AG04449 (cell line): ENCODE data around the gene SLIT3.

Source experiments
- CTCF ChIA-PET: fragments of 350-600 bp; formaldehyde crosslinking; extraction: SDS; loops from one replicate; lab custom pipeline; 2021; ENCODE audit warnings: antibody characterized with exemption; lab: Yijun Ruan, JAX
- POLR2A ChIA-PET: fragments of 400-600, 350-600 bp; formaldehyde crosslinking; extraction: SDS; loops from one replicate; lab custom pipeline; 2020; ENCODE audit warnings: antibody characterized with exemption, inconsistent platforms; lab: Yijun Ruan, JAX
- DNase-seq: peaks from one replicate; pipeline ENCODE4 v3.0.0-alpha.2; 2010; ENCODE audit warnings: low read depth, low spot score
- H3K4me3 ChIP-seq: 2 replicates; pipeline ENCODE4 v1.5.1; 2011; ENCODE audit warnings: low read depth, mild to moderate bottlenecking, control low read depth, low read length
- TF ChIP-seq, protein P1 (sequence below): IDR thresholded peaks from one replicate; pipeline ENCODE4 v1.5.1; 2011; ENCODE audit warnings: mild to moderate bottlenecking, moderate library complexity, low read length, control low read depth, inconsistent platforms; ENCODE audit not compliant: insufficient read depth; ENCODE audit errors: missing control alignments

The SLIT3 gene

GRCh38 chr5:169100735-169101075, 200.2 kb downstream of the SLIT3 start:
- CTCF ChIA-PET: no interaction called here
- peak; percentile 51 for DNase-seq
- POLR2A ChIA-PET: no interaction called here
- TF ChIP-seq, protein P1, sequence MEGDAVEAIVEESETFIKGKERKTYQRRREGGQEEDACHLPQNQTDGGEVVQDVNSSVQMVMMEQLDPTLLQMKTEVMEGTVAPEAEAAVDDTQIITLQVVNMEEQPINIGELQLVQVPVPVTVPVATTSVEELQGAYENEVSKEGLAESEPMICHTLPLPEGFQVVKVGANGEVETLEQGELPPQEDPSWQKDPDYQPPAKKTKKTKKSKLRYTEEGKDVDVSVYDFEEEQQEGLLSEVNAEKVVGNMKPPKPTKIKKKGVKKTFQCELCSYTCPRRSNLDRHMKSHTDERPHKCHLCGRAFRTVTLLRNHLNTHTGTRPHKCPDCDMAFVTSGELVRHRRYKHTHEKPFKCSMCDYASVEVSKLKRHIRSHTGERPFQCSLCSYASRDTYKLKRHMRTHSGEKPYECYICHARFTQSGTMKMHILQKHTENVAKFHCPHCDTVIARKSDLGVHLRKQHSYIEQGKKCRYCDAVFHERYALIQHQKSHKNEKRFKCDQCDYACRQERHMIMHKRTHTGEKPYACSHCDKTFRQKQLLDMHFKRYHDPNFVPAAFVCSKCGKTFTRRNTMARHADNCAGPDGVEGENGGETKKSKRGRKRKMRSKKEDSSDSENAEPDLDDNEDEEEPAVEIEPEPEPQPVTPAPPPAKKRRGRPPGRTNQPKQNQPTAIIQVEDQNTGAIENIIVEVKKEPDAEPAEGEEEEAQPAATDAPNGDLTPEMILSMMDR: no peak
- H3K4me3 ChIP-seq: no peak overlapping the region

- ChIA-PET POLR2A (no interaction called here), CTCF (no interaction called here)
- TF ChIP-seq, protein P1: no peak
- no peak for DNase-seq
- no peak overlapping the region for H3K4me3 ChIP-seq
These were observed 200.9 kb downstream of the SLIT3 start for GRCh38 chr5:169099801-169100734.

DNA sequence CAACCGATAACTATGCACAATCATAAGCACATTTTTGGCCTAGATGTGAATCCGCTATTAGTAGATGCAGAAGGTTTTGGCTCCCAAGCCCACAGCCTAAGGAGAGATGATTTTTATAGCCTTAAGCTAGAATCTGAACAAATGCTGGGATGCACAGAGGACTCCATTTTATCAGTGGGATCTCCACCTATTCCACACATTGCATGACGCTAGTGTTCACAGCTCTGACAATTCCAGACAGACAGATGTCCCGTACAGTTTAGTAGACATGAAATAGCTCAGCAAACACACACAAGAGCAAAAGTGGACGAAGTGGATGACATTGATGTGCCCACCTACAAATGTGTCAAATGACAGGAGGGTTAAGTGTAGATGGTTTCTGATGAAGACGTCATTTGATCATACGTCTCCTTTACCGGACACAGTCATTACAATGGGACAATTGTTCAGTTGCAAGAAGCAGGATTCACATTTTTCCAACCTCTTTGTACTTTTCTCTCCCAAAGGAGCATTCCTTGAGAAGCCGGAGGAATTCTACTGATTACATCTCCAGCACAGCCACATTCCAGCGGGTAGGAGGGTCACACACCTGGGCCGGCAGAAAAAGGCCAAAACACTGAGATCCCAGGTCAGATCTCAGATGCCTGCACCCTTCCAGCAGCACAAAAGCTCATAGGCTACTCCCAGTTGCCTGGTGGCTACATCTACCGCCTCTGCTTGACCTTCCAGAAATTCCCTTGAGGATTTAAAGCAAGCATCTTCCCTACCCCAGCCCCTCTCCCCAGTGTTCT, 202.4 kb downstream of the SLIT3 start:
- no peak for DNase-seq
- H3K4me3 ChIP-seq: no peak overlapping the region
- ChIA-PET POLR2A (no interaction called here), CTCF (interaction anchor here (1.0 kb wide), 1 partner anchor 10 kb away, joined by 4 read pairs; no protein-coding TSS in a partner anchor)
- TF ChIP-seq, protein P1: no peak

- no peak overlapping the region for H3K4me3 ChIP-seq
- TF ChIP-seq, protein P1: peak; percentile 16
- no peak for DNase-seq
- CTCF ChIA-PET: interaction anchor here (1.0 kb wide), 1 partner anchor 11 kb away, joined by 4 read pairs; no protein-coding TSS in a partner anchor
- POLR2A ChIA-PET: no interaction called here
These were observed 203.3 kb downstream of the SLIT3 start for GRCh38 chr5:169097374-169098326.

DNA sequence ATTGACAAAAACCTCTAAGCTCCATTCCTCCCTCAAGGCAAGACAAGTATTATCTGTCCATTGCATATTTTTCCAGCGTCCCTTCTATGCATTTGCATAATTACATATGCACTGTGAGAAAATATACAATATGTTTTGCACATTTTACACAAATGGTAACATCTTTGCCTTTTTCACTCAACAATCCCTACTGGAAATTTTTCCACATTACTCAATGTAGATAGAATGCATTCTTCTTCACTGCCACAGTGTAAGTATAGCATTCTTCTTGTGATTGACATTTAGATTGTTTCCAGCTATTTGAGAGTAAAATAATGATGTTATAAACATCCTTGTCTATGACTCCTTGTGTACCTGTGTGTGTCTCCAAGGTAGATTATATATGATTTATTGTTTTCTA, 205.0 kb downstream of the SLIT3 start:
- H3K4me3 ChIP-seq: no peak overlapping the region
- CTCF ChIA-PET: no interaction called here
- TF ChIP-seq, protein P1: no peak
- POLR2A ChIA-PET: no interaction called here
- no peak for DNase-seq
